ENCODE measurements around the gene HYAL1. TPM values are rescaled to one million over a fixed set of nuclear protein-coding genes. Genes with fewer than 3 reads are reported as not detected.

Gene HYAL1
- total RNA-seq, 1 donor, result 2.6 TPM

DNA sequence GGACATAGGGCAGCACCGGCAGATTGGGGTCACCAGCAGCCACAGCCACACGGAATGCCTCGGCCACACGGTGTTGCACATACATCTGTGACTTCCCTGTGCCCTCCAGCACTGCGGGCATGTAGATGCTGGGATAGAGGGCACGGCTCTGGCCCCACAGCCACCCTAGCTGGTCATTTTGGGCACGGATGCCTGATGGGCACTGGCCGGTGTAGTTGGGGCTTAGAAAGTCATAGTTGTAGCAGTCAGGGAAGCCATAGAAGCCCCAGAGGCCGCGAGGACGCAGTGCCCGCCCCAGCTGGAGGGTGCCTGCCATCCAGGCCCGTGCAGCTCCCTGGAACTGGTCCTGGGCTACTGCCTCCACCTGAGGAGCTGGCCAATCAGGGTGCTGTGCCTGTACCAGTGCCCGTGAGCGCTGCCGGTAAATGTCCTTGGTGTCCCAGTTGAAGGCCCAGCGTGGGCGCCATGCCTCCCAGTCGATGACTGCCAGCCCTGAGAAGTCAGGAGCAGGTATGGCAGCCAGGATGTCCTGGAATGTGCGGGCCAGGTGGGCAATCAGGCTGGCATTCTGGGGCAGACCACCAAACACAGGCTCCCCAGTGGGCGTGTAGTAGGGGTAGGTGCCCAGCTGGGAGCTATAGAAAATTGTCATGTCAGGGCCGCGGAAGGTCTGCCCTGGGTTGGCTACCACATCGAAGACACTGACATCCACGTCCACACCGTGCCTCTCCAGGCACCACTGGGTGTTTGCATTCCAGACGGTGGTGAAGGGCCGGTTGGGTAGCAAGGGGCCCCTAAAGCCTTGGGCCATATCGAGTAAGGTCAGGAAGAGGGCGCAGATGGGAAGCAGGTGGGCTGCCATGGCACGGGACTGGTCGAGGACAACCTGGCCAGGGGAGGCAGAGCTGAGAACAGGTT is 1.0 kb downstream of the HYAL1 start:
- no peak overlapping the region for H3K4me3 ChIP-seq (ENCODE audit: low read depth, low read length)
- TF ChIP-seq, protein P1, sequence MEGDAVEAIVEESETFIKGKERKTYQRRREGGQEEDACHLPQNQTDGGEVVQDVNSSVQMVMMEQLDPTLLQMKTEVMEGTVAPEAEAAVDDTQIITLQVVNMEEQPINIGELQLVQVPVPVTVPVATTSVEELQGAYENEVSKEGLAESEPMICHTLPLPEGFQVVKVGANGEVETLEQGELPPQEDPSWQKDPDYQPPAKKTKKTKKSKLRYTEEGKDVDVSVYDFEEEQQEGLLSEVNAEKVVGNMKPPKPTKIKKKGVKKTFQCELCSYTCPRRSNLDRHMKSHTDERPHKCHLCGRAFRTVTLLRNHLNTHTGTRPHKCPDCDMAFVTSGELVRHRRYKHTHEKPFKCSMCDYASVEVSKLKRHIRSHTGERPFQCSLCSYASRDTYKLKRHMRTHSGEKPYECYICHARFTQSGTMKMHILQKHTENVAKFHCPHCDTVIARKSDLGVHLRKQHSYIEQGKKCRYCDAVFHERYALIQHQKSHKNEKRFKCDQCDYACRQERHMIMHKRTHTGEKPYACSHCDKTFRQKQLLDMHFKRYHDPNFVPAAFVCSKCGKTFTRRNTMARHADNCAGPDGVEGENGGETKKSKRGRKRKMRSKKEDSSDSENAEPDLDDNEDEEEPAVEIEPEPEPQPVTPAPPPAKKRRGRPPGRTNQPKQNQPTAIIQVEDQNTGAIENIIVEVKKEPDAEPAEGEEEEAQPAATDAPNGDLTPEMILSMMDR (IDR thresholded peaks at IDR 0.05; ENCODE audit: insufficient read depth, low read depth, low read length), result no peak
- no peak for DNase-seq (ENCODE audit: low read depth)

DNA sequence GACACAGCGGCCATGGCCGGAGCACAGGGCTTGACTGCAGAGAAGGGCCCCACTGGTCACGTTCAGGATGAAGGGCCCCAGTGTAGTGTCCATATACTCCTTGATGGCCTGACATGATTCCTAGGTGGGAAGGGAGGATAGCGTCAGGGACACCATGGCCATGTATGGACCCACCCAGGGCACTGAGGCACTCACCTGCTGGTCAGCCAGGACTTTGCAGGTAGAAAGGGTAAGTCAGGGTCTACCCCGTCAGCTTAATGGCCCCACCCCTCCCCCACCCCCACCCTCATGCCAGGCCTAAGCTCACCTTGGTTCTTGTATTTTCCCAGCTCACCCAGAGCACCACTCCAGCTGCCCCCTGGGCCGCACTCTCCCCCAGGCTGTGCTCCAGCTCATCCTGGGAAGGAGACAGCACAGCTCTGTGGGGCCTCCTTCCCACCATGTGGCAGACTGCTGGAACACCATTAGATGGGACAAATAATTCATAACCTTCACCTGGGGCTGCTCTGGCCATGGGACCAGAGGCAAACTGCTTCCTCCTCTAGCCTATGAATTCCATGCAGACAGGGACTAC is 2.6 kb downstream of the HYAL1 start:
- no peak overlapping the region for H3K4me3 ChIP-seq (ENCODE audit: low read depth, low read length)
- TF ChIP-seq, protein P1 (IDR thresholded peaks at IDR 0.05; ENCODE audit: insufficient read depth, low read depth, low read length), result no peak
- no peak for DNase-seq (ENCODE audit: low read depth)

DNA sequence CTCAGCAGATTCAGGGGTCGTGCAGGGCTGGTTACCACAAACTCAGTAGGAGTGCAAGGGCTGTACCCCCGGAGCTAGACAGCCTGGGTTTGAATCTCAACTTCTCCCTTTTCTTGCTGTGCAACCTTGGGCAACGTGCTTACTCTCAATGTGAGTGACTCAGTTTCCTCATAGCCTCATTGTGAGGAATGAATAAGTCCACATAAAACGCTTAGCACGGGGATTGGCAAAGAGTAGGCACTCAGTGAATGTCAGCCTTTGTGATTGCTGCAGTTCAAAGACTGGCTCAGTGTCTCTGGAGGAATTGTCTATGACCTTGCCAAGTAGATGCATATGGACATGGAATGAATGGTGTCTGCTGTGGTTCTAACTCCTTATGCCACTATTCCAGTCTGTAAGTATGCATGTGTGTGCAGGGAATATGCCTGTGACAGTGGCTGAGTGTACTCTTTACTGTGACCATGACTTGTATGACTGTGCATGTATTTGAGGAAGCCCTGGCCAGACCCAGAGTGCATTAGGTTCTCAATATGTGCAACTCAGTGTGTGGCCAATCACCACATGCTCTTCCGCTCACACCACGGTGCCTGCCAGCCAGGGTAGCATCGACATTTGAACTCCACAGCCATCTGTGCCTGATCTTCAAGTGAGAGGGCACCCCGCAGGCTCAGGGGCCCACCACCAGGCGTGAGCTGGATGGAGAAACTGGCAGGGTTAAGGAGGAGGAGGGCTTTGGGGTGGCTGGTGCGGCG is 3.3 kb downstream of the HYAL1 start:
- no peak for DNase-seq (ENCODE audit: low read depth)
- TF ChIP-seq, protein P1 (IDR thresholded peaks at IDR 0.05; ENCODE audit: insufficient read depth, low read depth, low read length), result no peak
- peak overlapping the region; percentile 58 for H3K4me3 ChIP-seq (ENCODE audit: low read depth, low read length)

DNA sequence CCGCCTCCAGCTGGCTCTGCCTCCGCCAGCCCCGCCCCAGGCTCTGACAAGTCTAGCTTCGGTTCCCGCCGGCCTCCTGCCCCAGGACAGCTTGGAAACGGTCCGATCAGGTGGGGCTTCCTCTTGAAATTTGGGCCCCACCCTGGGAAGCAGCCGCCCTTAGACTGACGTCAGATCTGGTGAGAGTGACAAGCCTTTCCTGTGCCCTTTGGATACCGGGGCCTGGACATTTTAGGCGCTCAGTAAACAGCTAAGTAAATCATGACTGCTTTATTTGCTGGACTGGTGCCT is 3.8 kb downstream of the HYAL1 start:
- TF ChIP-seq, protein P1 (IDR thresholded peaks at IDR 0.05; ENCODE audit: insufficient read depth, low read depth, low read length), result no peak

GRCh38 chr3:50298836-50299637 is 4.3 kb downstream of the HYAL1 start, which contains the start of the genes HYAL3 and NAA80:
Gene HYAL3 (minus strand): TSS chr3:50299405. CDS start chr3:50295602, 3,803 bp downstream.
Gene NAA80 (minus strand): TSS chr3:50299405. CDS start chr3:50297463, 1,942 bp downstream.
- peak within 1 kb of the TSS; percentile 81 for H3K4me3 ChIP-seq (ENCODE audit: low read depth, low read length)
- peak; percentile 100 for DNase-seq (ENCODE audit: low read depth)
- TF ChIP-seq, protein P1 (IDR thresholded peaks at IDR 0.05; ENCODE audit: insufficient read depth, low read depth, low read length), result no peak

More for the DNA sequence above, 3.8 kb downstream of the HYAL1 start:
- H3K4me3 ChIP-seq (ENCODE audit: low read depth, low read length), result peak overlapping the region; percentile 58
- no peak for DNase-seq (ENCODE audit: low read depth)
